Kidney (tissue), 14 donors: Measurements from ENCODE around the gene C9. TPM values are rescaled to one million over a fixed set of nuclear protein-coding genes. Genes with fewer than 3 reads are reported as not detected.

Experiments
- DNase-seq, 5 donors: peaks; one replicate each; pipeline ENCODE4 v3.0.0-alpha.2; 2013 to 2020
- FAIRE-seq: peaks from 2 replicates; lab custom pipeline; 2012; peaks lifted over from hg19 to GRCh38; lab: Jason Lieb, UNC
- H3K27ac ChIP-seq, 2 donors: one replicate each; pipeline ENCODE4 v1.7.0; 2013; ENCODE audit warnings: low read depth in 2 of 2, low read length in 2 of 2, inconsistent platforms in 1 of 2
- H3K27me3 ChIP-seq: one replicate; pipeline ENCODE4 v1.7.1; 2013; ENCODE audit warnings: low read length, inconsistent platforms; ENCODE audit not compliant: control insufficient read depth, insufficient read depth
- H3K36me3 ChIP-seq, 3 donors: one replicate each; pipeline versions ENCODE4 v1.7.0 to v1.7.1; 2013; ENCODE audit warnings: low read length in 3 of 3, control low read depth in 1 of 3, inconsistent platforms in 1 of 3; ENCODE audit not compliant: insufficient read depth in 3 of 3, control insufficient read depth in 2 of 3
- H3K4me1 ChIP-seq, 3 donors: one replicate each; pipeline versions ENCODE4 v1.7.0 to v1.7.1; 2013; ENCODE audit warnings: low read length in 3 of 3, inconsistent platforms in 1 of 3, low read depth in 1 of 3; ENCODE audit not compliant: control insufficient read depth in 2 of 3, insufficient read depth in 2 of 3
- H3K4me3 ChIP-seq, 3 donors: one replicate each; pipeline versions ENCODE4 v1.7.0 to v1.8.1; 2013; ENCODE audit warnings: low read length in 3 of 3, control low read depth in 1 of 3, inconsistent platforms in 1 of 3
- H3K9ac ChIP-seq, 3 donors: one replicate each; pipeline versions ENCODE4 v1.7.0 to v1.7.1; 2013; ENCODE audit warnings: low read length in 3 of 3, control low read depth in 1 of 3, inconsistent platforms in 1 of 3
- H3K9me3 ChIP-seq, 3 donors: one replicate each; pipeline versions ENCODE4 v1.7.0 to v1.7.1; 2013; ENCODE audit warnings: low read length in 3 of 3, control low read depth in 1 of 3, inconsistent platforms in 1 of 3; ENCODE audit not compliant: control insufficient read depth in 2 of 3, insufficient read depth in 1 of 3
- CTCF ChIP-seq: IDR thresholded peaks from 3 replicates; pipeline ENCODE4 v1.5.1; 2012; ENCODE audit warnings: mild to moderate bottlenecking, moderate library complexity, borderline replicate concordance; ENCODE audit not compliant: insufficient read depth; ENCODE audit errors: extremely low read depth
- intact Hi-C: fragments of 100-400 bp; cut with DNase I; formaldehyde crosslinking; loops from one replicate; pipeline ENCODE4 v1.11.1; 2022
- polyA plus RNA-seq: library from polyadenylated mRNA; stranded (reverse); fragments of 350-450 nt; fragmentation: Illumina TruSeq; extraction: RNeasy Lipid Tissue Mini Kit (QIAGEN cat#74804); gene quantifications from one replicate; pipeline ENCODE4 v1.2.3, GENCODE V29; 2014; ENCODE audit warnings: low read depth, low replicate concordance; ENCODE audit not compliant: insufficient read depth
- total RNA-seq: library from RNA; stranded (reverse); fragmentation: NEBNext Ultra II Directional; extraction: Animal tissue kit (Norgen Biotek cat#: 25700); gene quantifications from one replicate; pipeline ENCODE4 v1.2.1, GENCODE V29; 2021
- donor health status: control.
- donor health status: control.
- donor health status: control.
- donor health status: control.
- donor health status: control.
- donor health status: DM: yes; HTN: yes; CAD: no.
- donor health status: Normal renal cell carcinoma (clear cell type).

The C9 gene
- total and polyA plus RNA-seq, 2 donors from 2014 or later = 1.5 to 4.5 TPM

- FAIRE-seq = no peak
- no peaks in the 10 kb centered on the region for H3K9me3 ChIP-seq
- no peak for TF ChIP-seq CTCF
- H3K9ac ChIP-seq = no peak overlapping the region
- DNase-seq = no peak
- H3K4me1 ChIP-seq = peaks cover 0 to 36% (median 11%) of the 10 kb centered on the region in 3 donors
- intact Hi-C loops = no loop called here
- H3K4me3 ChIP-seq = no peak overlapping the region
- no peaks in the 10 kb centered on the region for H3K27me3 ChIP-seq
- no peak overlapping the region for H3K27ac ChIP-seq
- peaks cover 0 to 5% (median 4%) of the 10 kb centered on the region in 3 donors for H3K36me3 ChIP-seq
Observed at GRCh38 chr5:39411985-39412384, 47.7 kb upstream of the C9 start.

DNA sequence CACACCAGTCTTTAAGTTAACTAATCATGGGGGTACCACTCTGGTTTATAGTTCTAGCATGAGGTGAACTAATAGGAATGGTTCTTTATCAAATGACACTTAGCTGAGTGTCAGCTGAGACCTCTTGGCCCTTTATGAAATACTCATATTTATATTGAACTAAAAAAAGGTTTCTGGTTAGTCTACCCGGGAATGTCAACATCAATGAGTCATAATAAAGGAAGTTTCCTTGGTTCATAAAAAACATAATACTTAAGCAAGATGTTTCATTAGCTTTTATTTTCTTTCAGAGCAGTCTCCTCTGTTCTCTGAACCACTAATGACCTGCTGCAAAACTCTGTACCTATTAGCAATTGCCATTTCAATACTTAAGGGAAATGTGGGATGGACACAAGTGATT lies 46.8 kb upstream of the C9 start:
- FAIRE-seq = peak; percentile 45
- TF ChIP-seq CTCF = no peak
- peaks cover 0 to 5% (median 2%) of the 10 kb centered on the region in 3 donors for H3K36me3 ChIP-seq
- H3K27me3 ChIP-seq = no peaks in the 10 kb centered on the region
- H3K9ac ChIP-seq = no peak overlapping the region
- intact Hi-C loops = no loop called here
- peak overlapping the region in 1 of 2 donors; percentile 19 for H3K27ac ChIP-seq
- no peak for DNase-seq
- H3K4me3 ChIP-seq = peak overlapping the region in 1 of 3 donors; percentile 22
- peaks cover 0 to 40% (median 14%) of the 10 kb centered on the region in 3 donors for H3K4me1 ChIP-seq
- no peaks in the 10 kb centered on the region for H3K9me3 ChIP-seq

DNA sequence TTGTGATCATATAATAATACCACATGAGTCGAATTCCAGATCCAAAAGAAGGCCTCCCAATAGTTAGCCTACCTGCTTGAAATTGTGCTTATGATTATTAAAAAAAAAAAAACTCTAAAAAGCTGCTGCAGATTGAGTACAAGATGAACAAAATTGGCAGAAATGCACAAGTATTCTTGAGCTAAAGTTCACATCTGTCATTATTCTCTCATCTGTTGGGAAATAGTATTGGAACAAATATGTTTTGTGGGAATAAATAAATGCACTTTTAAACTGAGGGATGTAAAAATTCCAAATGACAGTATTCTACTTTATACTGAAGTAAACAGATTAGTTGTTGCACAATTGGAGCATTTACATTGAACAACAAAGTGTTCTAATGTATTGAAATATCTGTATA lies 44.7 kb upstream of the C9 start:
- peaks cover 0 to 5% (median 5%) of the 10 kb centered on the region in 3 donors for H3K36me3 ChIP-seq
- H3K27ac ChIP-seq = no peak overlapping the region
- intact Hi-C loops = no loop called here
- no peaks in the 10 kb centered on the region for H3K27me3 ChIP-seq
- no peak overlapping the region for H3K9ac ChIP-seq
- no peak for FAIRE-seq
- TF ChIP-seq CTCF = no peak
- H3K4me3 ChIP-seq = no peak overlapping the region
- peaks cover 0 to 45% (median 25%) of the 10 kb centered on the region in 3 donors for H3K4me1 ChIP-seq
- no peak for DNase-seq
- H3K9me3 ChIP-seq = no peaks in the 10 kb centered on the region
